Tibial nerve (tissue), 4 donors: Measurements from ENCODE around the gene SH3BP2. TPM values are rescaled to one million over a fixed set of nuclear protein-coding genes. Genes with fewer than 3 reads are reported as not detected.
"Not testable (repeated sequence)": the region's sequence is repeated elsewhere in the genome, so short reads cannot be mapped to it uniquely, and the experiment has no call there.

Experiments
- DNase-seq, 2 donors: peaks; one replicate each; pipeline ENCODE4 v3.0.0-alpha.2; 2019; ENCODE audit warnings: low spot score in 2 of 2
- H3K27ac ChIP-seq, 4 donors: fragments of 200-600 bp; sonication (generic) in 3 of 4; one replicate each; pipeline ENCODE4 v1.5.1; 2017 to 2019; ENCODE audit warnings: mild to moderate bottlenecking in 1 of 4
- H3K27me3 ChIP-seq, 2 donors: fragments of 200-600 bp; sonication (generic) in 1 of 2; one replicate each; pipeline versions ENCODE4 v1.5.1 to v1.6.0; 2017 to 2019
- H3K36me3 ChIP-seq, 3 donors: fragments of 200-600 bp; sonication (generic); one replicate each; pipeline ENCODE4 v1.5.1; 2018 to 2019
- H3K4me1 ChIP-seq, 4 donors: fragments of 200-600 bp; sonication (generic) in 3 of 4; one replicate each; pipeline ENCODE4 v1.5.1; 2017 to 2019
- H3K4me3 ChIP-seq, 4 donors: fragments of 200-600 bp; sonication (generic) in 3 of 4; one replicate each; pipeline ENCODE4 v1.5.1; 2017 to 2019; ENCODE audit warnings: mild to moderate bottlenecking in 1 of 4, moderate library complexity in 1 of 4
- H3K9me3 ChIP-seq, 4 donors: fragments of 200-600 bp; sonication (generic) in 3 of 4; one replicate each; pipeline ENCODE4 v1.5.1; 2017 to 2019
- CTCF ChIP-seq, 5 experiments: fragments of 200-600 bp in 3 of 5; fragments of 450-650 bp in 2 of 5; sonication (generic) in 3 of 5; IDR thresholded peaks; one replicate each; pipeline ENCODE4 v1.5.1; 2016 to 2019; ENCODE audit warnings: antibody characterized with exemption in 5 of 5, mild to moderate bottlenecking in 3 of 5, moderate library complexity in 2 of 5
- EP300 ChIP-seq, 2 donors: sonication (generic); formaldehyde crosslinking; IDR thresholded peaks; one replicate each; pipeline ENCODE4 v1.6.1; 2017; ENCODE audit warnings: antibody characterized with exemption in 2 of 2, mild to moderate bottlenecking in 1 of 2
- POLR2A ChIP-seq, 2 donors: fragments of 450-650 bp; IDR thresholded peaks; one replicate each; pipeline ENCODE4 v1.6.1; 2017; ENCODE audit warnings: antibody characterized with exemption in 2 of 2, mild to moderate bottlenecking in 2 of 2, moderate library complexity in 2 of 2
- WGBS, 2 donors: methylation state at CpG; one replicate each; pipeline ENCODE4 v1.1.5; 2018; 5-methylcytosine and 5-hydroxymethylcytosine counted together
- total RNA-seq, 4 donors: library from RNA; depleted of rRNA; stranded (reverse); fragments of >200 nt; gene quantifications; one replicate each; pipeline ENCODE4 v1.1.0, GENCODE V29; 2016

SH3BP2 gene
- total RNA-seq, 4 donors from 2014 or later = 70.5 to 161 (median 77.8) TPM

GRCh38 chr4:2767705-2768074 lies 25.2 kb upstream of the SH3BP2 start:
- H3K36me3 ChIP-seq = no peaks in the 10 kb centered on the region
- TF ChIP-seq CTCF (IDR thresholded peaks at IDR 0.05) (no peak), POLR2A (IDR thresholded peaks at IDR 0.05) (no peak)
- DNase-seq = peak in 1 of 2 donors; percentile 4
- H3K27me3 ChIP-seq = no peaks in the 10 kb centered on the region
- no peaks in the 10 kb centered on the region for H3K9me3 ChIP-seq
- no peak overlapping the region for H3K27ac ChIP-seq
- no peak overlapping the region for H3K4me3 ChIP-seq
- H3K4me1 ChIP-seq = peaks cover 0 to 22% (median 3%) of the 10 kb centered on the region in 4 donors
- 55 to 79% methylated on average over 7 to 9 of the region's 11 CpGs for WGBS, 2 donors

GRCh38 chr4:2768124-2768523 lies 24.8 kb upstream of the SH3BP2 start:
- Histone ChIP-seq H3K36me3 (no peaks in the 10 kb centered on the region), H3K4me3 (no peak overlapping the region), H3K27me3 (no peaks in the 10 kb centered on the region), H3K9me3 (no peaks in the 10 kb centered on the region), H3K4me1 (peaks cover 0 to 22% (median 3%) of the 10 kb centered on the region in 4 donors), H3K27ac (no peak overlapping the region)
- WGBS, 2 donors = 89 to 90% methylated on average over 9 of the region's 9 CpGs
- DNase-seq = no peak
- no peak for TF ChIP-seq CTCF (IDR thresholded peaks at IDR 0.05)
- no peak for TF ChIP-seq EP300 (IDR thresholded peaks at IDR 0.05)
- TF ChIP-seq POLR2A (IDR thresholded peaks at IDR 0.05) = no peak

GRCh38 chr4:2768921-2769336 lies 24.0 kb upstream of the SH3BP2 start:
- Histone ChIP-seq H3K27me3 (no peaks in the 10 kb centered on the region), H3K4me3 (no peak overlapping the region), H3K27ac (no peak overlapping the region), H3K36me3 (no peaks in the 10 kb centered on the region), H3K9me3 (no peaks in the 10 kb centered on the region), H3K4me1 (peaks cover 0 to 14% (median 3%) of the 10 kb centered on the region in 4 donors)
- TF ChIP-seq EP300 (IDR thresholded peaks at IDR 0.05) = no peak
- TF ChIP-seq CTCF (IDR thresholded peaks at IDR 0.05) = no peak
- TF ChIP-seq POLR2A (IDR thresholded peaks at IDR 0.05) = no peak
- DNase-seq = peak in 1 of 2 donors; percentile 10
- WGBS, 2 donors = 52 to 63% methylated on average over 15 of the region's 15 CpGs

- H3K36me3 ChIP-seq = no peaks in the 10 kb centered on the region
- H3K4me3 ChIP-seq = no peak overlapping the region
- peak overlapping the region in 1 of 4 donors; percentile 22 for H3K27ac ChIP-seq
- no peak for TF ChIP-seq POLR2A (IDR thresholded peaks at IDR 0.05)
- no peak for TF ChIP-seq EP300 (IDR thresholded peaks at IDR 0.05)
- TF ChIP-seq CTCF (IDR thresholded peaks at IDR 0.05) = no peak
- WGBS, 2 donors = 91 to 95% methylated on average over 3 of the region's 3 CpGs
- H3K27me3 ChIP-seq = no peaks in the 10 kb centered on the region
- no peaks in the 10 kb centered on the region for H3K9me3 ChIP-seq
- DNase-seq = no peak
- H3K4me1 ChIP-seq = peaks cover 0 to 6% (median 0%) of the 10 kb centered on the region in 4 donors
Observed at GRCh38 chr4:2771264-2771663, 21.6 kb upstream of the SH3BP2 start.

- not testable (repeated sequence) for H3K36me3 ChIP-seq, H3K4me1 ChIP-seq, H3K27ac ChIP-seq, H3K27me3 ChIP-seq, H3K4me3 ChIP-seq
- DNase-seq = peak in 1 of 2 donors; percentile 1
- 88 to 93% methylated on average over 5 of the region's 5 CpGs for WGBS, 2 donors
- H3K9me3 ChIP-seq = peaks cover 0 to 13% (median 0%) of the 10 kb centered on the region in 4 donors
Observed at GRCh38 chr4:2780643-2781042, 12.2 kb upstream of the SH3BP2 start.

- Histone ChIP-seq H3K27ac (no peak overlapping the region), H3K4me3 (no peak overlapping the region), H3K27me3 (no peaks in the 10 kb centered on the region), H3K4me1 (peaks cover 0 to 11% (median 5%) of the 10 kb centered on the region in 4 donors), H3K9me3 (peaks cover 0 to 13% (median 0%) of the 10 kb centered on the region in 4 donors), H3K36me3 (no peaks in the 10 kb centered on the region)
- 89 to 92% methylated on average over 10 of the region's 10 CpGs for WGBS, 2 donors
- DNase-seq = peak in 1 of 2 donors; percentile 2
- TF ChIP-seq POLR2A (IDR thresholded peaks at IDR 0.05) (no peak), CTCF (IDR thresholded peaks at IDR 0.05) (no peak), EP300 (IDR thresholded peaks at IDR 0.05) (no peak)
Observed at GRCh38 chr4:2781911-2782310, 11.0 kb upstream of the SH3BP2 start.
